Natural killer cell (primary cell): Measurements from ENCODE around the gene MRPL19. TPM values are rescaled to one million over a fixed set of nuclear protein-coding genes. Genes with fewer than 3 reads are reported as not detected.

Source experiments
- ATAC-seq, 3 donors: fragments of 150-1000 bp in 2 of 3; fragments of 200-7000 bp in 1 of 3; cut with Tn5 transposase; 1 replicate in 1 of 3; 2 replicates in 2 of 3; pipeline ENCODE4 v1.10.0; 2021; ENCODE audit warnings: mild to moderate bottlenecking in 2 of 3, moderate library complexity in 2 of 3
- DNase-seq, 2 donors: peaks; one replicate each; pipeline versions ENCODE4 v3.0.0 to v3.0.0-alpha.2; 2013 to 2021; ENCODE audit warnings: mixed read lengths in 1 of 2
- H3K27ac ChIP-seq: one replicate; pipeline ENCODE4 v1.5.1; 2013; ENCODE audit warnings: mild to moderate bottlenecking, low read length
- H3K27me3 ChIP-seq: one replicate; pipeline ENCODE4 v1.6.1; 2013; ENCODE audit warnings: low read length; ENCODE audit not compliant: control insufficient read depth, insufficient read depth
- H3K36me3 ChIP-seq: one replicate; pipeline ENCODE4 v1.6.1; 2013; ENCODE audit warnings: low read length; ENCODE audit not compliant: control insufficient read depth, insufficient read depth
- H3K4me1 ChIP-seq: one replicate; pipeline ENCODE4 v1.6.1; 2013; ENCODE audit warnings: low read length; ENCODE audit not compliant: control insufficient read depth, insufficient read depth
- H3K4me3 ChIP-seq: one replicate; pipeline ENCODE4 v1.5.1; 2013; ENCODE audit warnings: low read length
- H3K9me3 ChIP-seq: one replicate; pipeline ENCODE4 v1.6.1; 2013; ENCODE audit warnings: low read length; ENCODE audit not compliant: control insufficient read depth, insufficient read depth
- H3K27ac Mint-ChIP-seq, 2 donors: one replicate each; pipeline ENCODE4 v1.8.0; 2022; ENCODE audit warnings: mild to moderate bottlenecking in 2 of 2, mixed read lengths in 2 of 2, moderate library complexity in 1 of 2
- H3K27me3 Mint-ChIP-seq, 2 donors: one replicate each; pipeline ENCODE4 v1.8.0; 2022; ENCODE audit warnings: low read depth in 2 of 2, mixed read lengths in 2 of 2
- H3K36me3 Mint-ChIP-seq: one replicate; pipeline ENCODE4 v1.8.0; 2022; ENCODE audit warnings: mixed read lengths
- H3K4me1 Mint-ChIP-seq, 2 donors: one replicate each; pipeline ENCODE4 v1.8.0; 2022; ENCODE audit warnings: mixed read lengths in 2 of 2
- H3K4me3 Mint-ChIP-seq: one replicate; pipeline ENCODE4 v1.8.0; 2022; ENCODE audit warnings: mild to moderate bottlenecking, moderate library complexity, mixed read lengths
- H3K9me3 Mint-ChIP-seq, 2 donors: one replicate each; pipeline ENCODE4 v1.8.0; 2022; ENCODE audit warnings: mixed read lengths in 2 of 2
- CTCF ChIP-seq: fragments of 200-600 bp; IDR thresholded peaks from one replicate; pipeline ENCODE4 v1.8.0; 2022; ENCODE audit warnings: antibody characterized with exemption
- WGBS: methylation state at CpG from one replicate; pipeline ENCODE4 v1.1.7; 2013; ENCODE audit warnings: missing lambda C conversion rate; ENCODE audit not compliant: insufficient coverage; 5-methylcytosine and 5-hydroxymethylcytosine counted together
- intact Hi-C: fragments of 100-400 bp; cut with micrococcal nuclease; formaldehyde crosslinking; loops from one replicate; pipeline ENCODE4 v1.14.2; 2022
- total RNA-seq, 4 donors: library from RNA; stranded (reverse); fragments of 120-200 nt in 1 of 4; gene quantifications; one replicate each; pipeline versions ENCODE4 v1.2.3 to v1.2.4, GENCODE V29; 2013 to 2022

The MRPL19 gene
- total RNA-seq, 3 donors from 2014 or later (not counting 1 experiment from before 2014, with no cell fraction given): 11.9 to 22.9 (median 17.8) TPM

GRCh38 chr2:75619956-75620740, 26.4 kb upstream of the MRPL19 start:
- Mint-ChIP-seq H3K9me3 (no peaks in the 10 kb centered on the region), H3K36me3 (no peaks in the 10 kb centered on the region), H3K4me3 (no peak overlapping the region), H3K27me3 (peaks cover 27 to 56% of the 10 kb centered on the region in 2 donors), H3K4me1 (no peaks in the 10 kb centered on the region), H3K27ac (no peak overlapping the region)
- WGBS: 78% methylated on average over 2 of the region's 4 CpGs
- TF ChIP-seq CTCF: no peak
- Histone ChIP-seq H3K4me1 (no peaks in the 10 kb centered on the region), H3K36me3 (no peaks in the 10 kb centered on the region), H3K4me3 (no peak overlapping the region), H3K9me3 (no peaks in the 10 kb centered on the region), H3K27ac (no peak overlapping the region), H3K27me3 (no peaks in the 10 kb centered on the region)
- intact Hi-C loops: no loop called here
- DNase-seq (no peak), ATAC-seq (no peak)

- ATAC-seq (no peak), DNase-seq (no peak)
- no peaks in the 10 kb centered on the region for H3K27me3 ChIP-seq
- no peak overlapping the region for H3K4me3 ChIP-seq
- intact Hi-C loops: no loop called here
- no peaks in the 10 kb centered on the region for H3K36me3 Mint-ChIP-seq
- no peak overlapping the region for H3K4me3 Mint-ChIP-seq
- no peaks in the 10 kb centered on the region for H3K9me3 Mint-ChIP-seq
- no peaks in the 10 kb centered on the region for H3K4me1 ChIP-seq
- no peaks in the 10 kb centered on the region for H3K4me1 Mint-ChIP-seq
- no peak for TF ChIP-seq CTCF
- no peaks in the 10 kb centered on the region for H3K36me3 ChIP-seq
- H3K27ac Mint-ChIP-seq: no peak overlapping the region
- 51% methylated on average over 3 of the region's 4 CpGs for WGBS
- peaks cover 27 to 61% of the 10 kb centered on the region in 2 donors for H3K27me3 Mint-ChIP-seq
- no peaks in the 10 kb centered on the region for H3K9me3 ChIP-seq
- no peak overlapping the region for H3K27ac ChIP-seq
These were observed 25.4 kb upstream of the MRPL19 start for GRCh38 chr2:75621228-75621627.

GRCh38 chr2:75622500-75622899, 24.1 kb upstream of the MRPL19 start:
- ATAC-seq (no peak), DNase-seq (no peak)
- intact Hi-C loops: no loop called here
- no peak for TF ChIP-seq CTCF
- no peaks in the 10 kb centered on the region for H3K27me3 ChIP-seq
- H3K27ac Mint-ChIP-seq: no peak overlapping the region
- H3K9me3 ChIP-seq: no peaks in the 10 kb centered on the region
- peaks cover 26 to 57% of the 10 kb centered on the region in 2 donors for H3K27me3 Mint-ChIP-seq
- no peak overlapping the region for H3K4me3 Mint-ChIP-seq
- no peak overlapping the region for H3K4me3 ChIP-seq
- H3K27ac ChIP-seq: no peak overlapping the region
- no peaks in the 10 kb centered on the region for H3K4me1 ChIP-seq
- no peaks in the 10 kb centered on the region for H3K36me3 Mint-ChIP-seq
- H3K36me3 ChIP-seq: no peaks in the 10 kb centered on the region
- H3K9me3 Mint-ChIP-seq: no peaks in the 10 kb centered on the region
- 64% methylated on average over 2 of the region's 2 CpGs for WGBS
- no peaks in the 10 kb centered on the region for H3K4me1 Mint-ChIP-seq

- no peak for ATAC-seq
- Mint-ChIP-seq H3K4me1 (no peaks in the 10 kb centered on the region), H3K9me3 (no peaks in the 10 kb centered on the region), H3K4me3 (no peak overlapping the region), H3K27me3 (peaks cover 22 to 53% of the 10 kb centered on the region in 2 donors), H3K36me3 (no peaks in the 10 kb centered on the region), H3K27ac (no peak overlapping the region)
- no peak overlapping the region for H3K4me3 ChIP-seq
- no peak for TF ChIP-seq CTCF
- no peak overlapping the region for H3K27ac ChIP-seq
- DNase-seq: no peak
- intact Hi-C loops: no loop called here
- 71% methylated on average over 3 of the region's 3 CpGs for WGBS
- no peaks in the 10 kb centered on the region for H3K9me3 ChIP-seq
- no peaks in the 10 kb centered on the region for H3K4me1 ChIP-seq
- H3K36me3 ChIP-seq: no peaks in the 10 kb centered on the region
- no peaks in the 10 kb centered on the region for H3K27me3 ChIP-seq
These were observed 23.7 kb upstream of the MRPL19 start for GRCh38 chr2:75622929-75623328.
